Left ventricle myocardium inferior (tissue), 1 donor: Measurements from ENCODE around the gene MORF4L2. TPM values are rescaled to one million over a fixed set of nuclear protein-coding genes. Genes with fewer than 3 reads are reported as not detected.

Source experiments
- DNase-seq: peaks from one replicate; pipeline ENCODE4 v3.0.0-alpha.2; 2020
- H3K27ac ChIP-seq: fragments of 200-600 bp; replicated peaks from 2 replicates; pipeline ENCODE4 v1.8.0; 2021
- H3K27me3 ChIP-seq: fragments of 200-600 bp; 2 replicates; pipeline ENCODE4 v1.8.0; 2021; ENCODE audit warnings: low read depth
- H3K36me3 ChIP-seq: fragments of 200-600 bp; 2 replicates; pipeline ENCODE4 v1.8.0; 2021
- H3K4me1 ChIP-seq: fragments of 200-600 bp; 2 replicates; pipeline ENCODE4 v1.8.0; 2021
- H3K4me3 ChIP-seq: fragments of 200-600 bp; 2 replicates; pipeline ENCODE4 v1.8.0; 2021; ENCODE audit warnings: mild to moderate bottlenecking, moderate library complexity
- H3K9me3 ChIP-seq: fragments of 200-600 bp; replicated peaks from 2 replicates; pipeline ENCODE4 v1.8.0; 2021
- CTCF ChIP-seq: fragments of 200-600 bp; IDR thresholded peaks from 2 replicates; pipeline ENCODE4 v1.8.0; 2021; ENCODE audit warnings: antibody characterized with exemption, mild to moderate bottlenecking, borderline replicate concordance
- intact Hi-C: fragments of 100-400 bp; cut with micrococcal nuclease; formaldehyde crosslinking; loops from one replicate; pipeline ENCODE4 v1.11.0; 2022
- total RNA-seq: library from RNA; stranded (reverse); fragmentation: NEBNext Ultra II Directional; extraction: Animal tissue kit (Norgen Biotek cat#: 25700); gene quantifications from one replicate; pipeline ENCODE4 v1.2.1, GENCODE V29; 2021
- donor health status: DM: no; HTN: yes; CAD: no; lungs with severe emphysema.

The MORF4L2 gene
- total RNA-seq, 1 donor from 2014 or later = 156 TPM

DNA sequence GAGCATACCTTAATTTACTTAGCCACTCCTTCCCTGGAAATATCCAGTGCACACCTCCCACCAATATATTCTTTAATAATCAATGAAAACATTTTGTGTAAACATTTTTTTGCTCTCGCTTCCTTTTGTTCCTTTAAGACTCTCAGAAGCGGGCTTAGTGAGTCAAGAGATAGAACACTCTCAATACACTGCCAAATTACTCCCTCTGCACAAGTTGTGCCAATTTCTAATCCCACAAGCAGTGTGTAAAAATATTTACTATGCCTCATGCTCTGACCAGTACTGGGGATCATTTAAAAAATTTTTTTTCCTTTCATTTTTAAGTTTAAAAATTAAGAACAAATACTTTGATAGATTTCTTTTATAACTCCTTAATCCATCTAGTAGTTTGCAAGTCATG is 5.1 kb downstream of the MORF4L2 start:
- Histone ChIP-seq H3K27me3 (no peaks in the 10 kb centered on the region), H3K4me3 (no peak overlapping the region), H3K9me3 (no peaks in the 10 kb centered on the region), H3K36me3 (peaks cover 51% of the 10 kb centered on the region), H3K27ac (no peak overlapping the region), H3K4me1 (peaks cover 34% of the 10 kb centered on the region)
- no peak for TF ChIP-seq CTCF
- intact Hi-C loops = no loop called here
- DNase-seq = no peak

DNA sequence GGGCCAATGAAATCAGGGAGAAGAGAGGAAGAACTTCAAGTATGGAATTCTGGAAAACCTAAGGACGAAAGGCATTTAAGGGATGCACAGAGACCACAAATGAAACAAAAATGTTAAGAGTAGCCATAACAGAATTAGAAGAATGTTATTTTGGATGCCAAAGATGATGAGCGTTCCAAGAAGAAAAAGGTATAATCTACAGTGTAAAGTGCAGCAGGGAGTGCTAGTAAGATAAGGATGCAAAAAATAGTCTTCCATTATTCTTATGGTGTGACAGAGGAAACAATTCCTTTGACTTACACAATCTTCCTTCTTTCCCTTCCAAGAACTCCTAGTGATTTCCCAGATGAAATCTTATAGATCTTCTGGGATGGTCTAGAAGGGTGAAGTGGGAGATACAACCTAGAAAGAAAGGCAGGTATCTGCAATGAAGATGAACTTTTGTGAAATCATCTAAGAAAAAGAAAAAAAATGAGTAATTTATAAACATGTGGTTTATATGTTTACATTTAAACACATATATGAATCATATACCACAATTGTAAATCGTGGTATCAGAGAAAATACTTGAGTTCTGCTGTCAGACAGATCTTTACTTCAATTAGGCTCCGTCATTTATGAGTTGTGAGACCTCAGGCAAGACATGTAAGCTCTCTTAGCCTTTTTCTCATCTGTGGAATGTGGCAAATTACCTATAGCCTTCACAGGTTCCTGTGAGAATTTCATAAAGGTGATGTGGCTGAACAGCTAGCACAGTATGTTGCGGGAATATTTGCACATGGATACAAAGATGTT is 8.1 kb downstream of the MORF4L2 start:
- H3K9me3 ChIP-seq = no peaks in the 10 kb centered on the region
- H3K4me1 ChIP-seq = peaks cover 10% of the 10 kb centered on the region
- TF ChIP-seq CTCF = no peak
- H3K27ac ChIP-seq = no peak overlapping the region
- no peak for DNase-seq
- intact Hi-C loops = no loop called here
- H3K4me3 ChIP-seq = no peak overlapping the region
- H3K36me3 ChIP-seq = peaks cover 43% of the 10 kb centered on the region
- H3K27me3 ChIP-seq = no peaks in the 10 kb centered on the region

DNA sequence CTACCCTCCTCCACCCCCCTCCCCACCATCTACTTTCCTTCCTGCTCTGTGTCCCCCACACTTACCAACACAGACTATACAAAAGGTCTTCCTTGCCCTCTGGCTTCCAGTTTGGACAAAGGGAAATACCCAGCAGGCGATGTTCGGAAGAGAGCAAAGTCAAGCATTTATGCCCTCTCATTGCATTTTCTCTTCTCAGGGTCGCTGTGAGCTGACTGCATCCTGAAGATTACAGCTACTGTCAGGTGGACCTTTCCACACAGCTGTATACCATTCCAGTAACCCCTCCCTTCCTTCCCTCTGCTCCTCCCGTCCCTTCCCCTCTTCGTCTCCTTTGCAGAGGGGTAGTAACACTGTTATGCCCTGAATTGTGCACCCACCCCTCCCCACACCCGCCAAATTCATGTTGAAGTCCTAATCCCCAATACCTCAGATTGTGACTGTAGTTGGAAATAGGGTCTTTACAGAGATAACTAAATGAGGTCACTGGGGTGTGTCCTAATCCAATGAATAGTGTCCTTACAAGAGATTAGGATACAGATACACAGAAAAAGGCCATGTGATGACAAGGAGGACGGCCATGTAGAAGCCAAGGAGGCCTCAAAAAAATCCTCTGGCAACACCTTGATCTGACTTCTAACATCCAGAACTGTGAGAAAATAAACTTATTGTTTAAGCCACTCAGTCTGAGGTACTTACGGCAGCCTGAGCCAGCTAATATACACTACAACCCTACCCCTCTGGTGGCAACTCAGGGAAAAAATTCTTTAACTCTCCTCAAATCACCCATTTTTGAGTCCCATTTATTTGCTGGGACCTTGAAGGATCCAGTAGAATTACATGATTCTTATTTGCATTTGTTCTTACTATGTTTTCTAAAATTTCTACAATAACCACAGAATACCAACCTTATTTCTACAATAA is 11.7 kb downstream of the MORF4L2 start:
- no peaks in the 10 kb centered on the region for H3K27me3 ChIP-seq
- no peak overlapping the region for H3K27ac ChIP-seq
- no peaks in the 10 kb centered on the region for H3K4me1 ChIP-seq
- no peak overlapping the region for H3K4me3 ChIP-seq
- DNase-seq = no peak
- TF ChIP-seq CTCF = no peak
- H3K36me3 ChIP-seq = peaks cover 33% of the 10 kb centered on the region
- H3K9me3 ChIP-seq = no peaks in the 10 kb centered on the region
- intact Hi-C loops = no loop called here

DNA sequence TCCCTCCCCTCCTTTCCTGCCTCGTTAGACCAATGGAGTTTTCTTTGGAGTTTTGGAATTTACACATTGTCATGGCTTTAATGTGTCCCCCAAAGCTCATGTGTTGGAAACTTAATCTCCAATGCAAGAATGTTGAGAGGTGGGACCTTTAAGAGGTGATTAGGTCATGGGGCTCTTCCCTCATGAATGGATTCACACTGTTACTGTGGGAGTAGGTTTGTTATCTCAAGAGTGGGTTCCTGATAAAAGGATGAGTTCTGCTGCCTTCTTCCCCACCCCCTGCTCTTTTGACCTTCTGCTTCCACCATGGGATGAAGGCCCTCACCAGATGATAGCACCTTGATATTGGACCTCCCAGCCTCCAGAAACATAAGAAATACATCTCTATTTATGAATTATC is 16.8 kb downstream of the MORF4L2 start:
- DNase-seq = no peak
- Histone ChIP-seq H3K4me3 (no peak overlapping the region), H3K36me3 (no peaks in the 10 kb centered on the region), H3K27me3 (no peaks in the 10 kb centered on the region), H3K27ac (no peak overlapping the region), H3K9me3 (no peaks in the 10 kb centered on the region), H3K4me1 (no peaks in the 10 kb centered on the region)
- no peak for TF ChIP-seq CTCF
- intact Hi-C loops = no loop called here

- Histone ChIP-seq H3K9me3 (no peaks in the 10 kb centered on the region), H3K27ac (no peak overlapping the region), H3K36me3 (no peaks in the 10 kb centered on the region), H3K27me3 (peaks cover 4% of the 10 kb centered on the region), H3K4me1 (no peaks in the 10 kb centered on the region), H3K4me3 (no peak overlapping the region)
- intact Hi-C loops = no loop called here
- TF ChIP-seq CTCF = no peak
- DNase-seq = no peak
These were observed 20.0 kb downstream of the MORF4L2 start for GRCh38 chrX:103666202-103667107.
